ENCODE measurements around the gene CMIP.

- no peak for TF ChIP-seq POLR2A (IDR thresholded peaks at IDR 0.05)
- TF ChIP-seq CTCF (IDR thresholded peaks at IDR 0.05), result no peak
Observed at GRCh38 chr16:81515721-81516120, 71.1 kb downstream of the CMIP start.

Data from sigmoid colon (tissue), 3 donors.